NCI-H146 treated with DMSO at 0.1 percent for 48 hours (cell line): Measurements from ENCODE around the gene METTL9.
"Not testable (repeated sequence)": the region's sequence is repeated elsewhere in the genome, so short reads cannot be mapped to it uniquely, and the experiment has no call there.

Experiments used
- DNase-seq: peaks from one replicate; lab custom pipeline; 2025; ENCODE audit not compliant: unreplicated experiment; lab: John Stamatoyannopoulos, UW

Gene METTL9

GRCh38 chr16:21599122-21600030, at the start of gene METTL9:
Gene METTL9, plus strand, starts transcription at chr16:21599577. Its CDS starts 157 bp downstream, at chr16:21599734.
- DNase-seq: peak; percentile 86

- DNase-seq: not testable (repeated sequence)
Observed at GRCh38 chr16:21549975-21550374, 49.4 kb upstream of the METTL9 start.

- not testable (repeated sequence) for DNase-seq
Observed at GRCh38 chr16:21550435-21550834, 48.9 kb upstream of the METTL9 start.

GRCh38 chr16:21551076-21551475, 48.3 kb upstream of the METTL9 start:
- not testable (repeated sequence) for DNase-seq

GRCh38 chr16:21551600-21551999, 47.8 kb upstream of the METTL9 start:
- peak; percentile 16 for DNase-seq

- DNase-seq: not testable (repeated sequence)
Observed at GRCh38 chr16:21553481-21554296, 45.7 kb upstream of the METTL9 start.

- DNase-seq: peak; percentile 66
Observed at GRCh38 chr16:21554795-21555585, 44.4 kb upstream of the METTL9 start.

GRCh38 chr16:21555621-21556020, 43.8 kb upstream of the METTL9 start:
- DNase-seq: not testable (repeated sequence)

- DNase-seq: not testable (repeated sequence)
Observed at GRCh38 chr16:21556026-21556595, 43.3 kb upstream of the METTL9 start.

GRCh38 chr16:21556651-21557241, 42.6 kb upstream of the METTL9 start:
- DNase-seq: peak; percentile 57

GRCh38 chr16:21560462-21560861, 38.9 kb upstream of the METTL9 start:
- no peak for DNase-seq

GRCh38 chr16:21563676-21564075, 35.7 kb upstream of the METTL9 start:
- no peak for DNase-seq

- DNase-seq: not testable (repeated sequence)
Observed at GRCh38 chr16:21564367-21564766, 35.0 kb upstream of the METTL9 start.

- DNase-seq: no peak
Observed at GRCh38 chr16:21565507-21565860, 33.9 kb upstream of the METTL9 start.

GRCh38 chr16:21565861-21566669, 33.3 kb upstream of the METTL9 start:
- no peak for DNase-seq

GRCh38 chr16:21566891-21567414, 32.4 kb upstream of the METTL9 start:
- no peak for DNase-seq

- DNase-seq: not testable (repeated sequence)
Observed at GRCh38 chr16:21567496-21567895, 31.9 kb upstream of the METTL9 start.

GRCh38 chr16:21568502-21569189, 30.7 kb upstream of the METTL9 start:
- DNase-seq: no peak

GRCh38 chr16:21570676-21571017, 28.7 kb upstream of the METTL9 start:
- DNase-seq: no peak
